Measurements from ENCODE around the gene EPS8.

Gene EPS8

DNA sequence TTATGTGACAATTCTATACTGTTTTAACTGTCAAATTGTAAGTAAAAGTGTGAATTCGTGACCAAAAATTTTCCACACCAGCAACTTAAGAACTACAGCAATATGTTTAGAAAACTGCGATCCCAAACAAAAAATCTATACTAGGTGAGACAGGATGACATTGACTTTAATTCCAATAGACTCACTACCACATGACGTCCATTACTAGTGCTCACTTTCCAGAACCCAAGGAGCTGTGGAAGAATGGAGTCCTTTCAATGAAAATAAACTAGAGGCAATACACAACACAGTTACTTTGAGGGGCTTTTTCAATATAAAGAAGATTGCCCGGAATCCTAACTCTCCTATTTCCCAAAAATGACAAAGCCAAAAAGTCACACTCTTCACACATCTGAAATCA is 1.4 kb downstream of the EPS8 start:
- no peak for DNase-seq (ENCODE audit: low read depth)
- TF ChIP-seq, protein P1, sequence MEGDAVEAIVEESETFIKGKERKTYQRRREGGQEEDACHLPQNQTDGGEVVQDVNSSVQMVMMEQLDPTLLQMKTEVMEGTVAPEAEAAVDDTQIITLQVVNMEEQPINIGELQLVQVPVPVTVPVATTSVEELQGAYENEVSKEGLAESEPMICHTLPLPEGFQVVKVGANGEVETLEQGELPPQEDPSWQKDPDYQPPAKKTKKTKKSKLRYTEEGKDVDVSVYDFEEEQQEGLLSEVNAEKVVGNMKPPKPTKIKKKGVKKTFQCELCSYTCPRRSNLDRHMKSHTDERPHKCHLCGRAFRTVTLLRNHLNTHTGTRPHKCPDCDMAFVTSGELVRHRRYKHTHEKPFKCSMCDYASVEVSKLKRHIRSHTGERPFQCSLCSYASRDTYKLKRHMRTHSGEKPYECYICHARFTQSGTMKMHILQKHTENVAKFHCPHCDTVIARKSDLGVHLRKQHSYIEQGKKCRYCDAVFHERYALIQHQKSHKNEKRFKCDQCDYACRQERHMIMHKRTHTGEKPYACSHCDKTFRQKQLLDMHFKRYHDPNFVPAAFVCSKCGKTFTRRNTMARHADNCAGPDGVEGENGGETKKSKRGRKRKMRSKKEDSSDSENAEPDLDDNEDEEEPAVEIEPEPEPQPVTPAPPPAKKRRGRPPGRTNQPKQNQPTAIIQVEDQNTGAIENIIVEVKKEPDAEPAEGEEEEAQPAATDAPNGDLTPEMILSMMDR (IDR thresholded peaks at IDR 0.05; ENCODE audit: control insufficient read depth, extremely low read depth, insufficient read depth) = no peak
- no peak overlapping the region for H3K4me3 ChIP-seq (ENCODE audit: low read depth, low read length)

DNA sequence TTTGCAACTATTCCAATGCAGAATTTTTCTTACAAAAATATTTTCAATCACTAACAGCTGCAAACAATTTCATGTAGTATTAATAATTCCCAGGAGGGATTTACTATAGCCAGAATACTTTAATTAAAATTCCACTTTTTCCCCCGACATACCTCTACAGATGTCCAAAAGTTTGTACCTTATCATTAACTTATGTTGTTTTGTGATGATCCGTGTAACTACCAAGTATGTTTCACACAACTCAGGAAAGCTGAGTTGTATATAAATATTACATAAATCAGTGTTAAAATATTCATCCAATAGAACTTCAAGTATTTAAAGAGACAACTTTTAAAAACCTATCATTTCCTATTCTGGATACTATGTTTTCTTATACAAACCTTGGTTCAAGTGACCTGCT is 2.4 kb downstream of the EPS8 start:
- no peak overlapping the region for H3K4me3 ChIP-seq (ENCODE audit: low read depth, low read length)
- DNase-seq (ENCODE audit: low read depth) = no peak
- TF ChIP-seq, protein P1 (IDR thresholded peaks at IDR 0.05; ENCODE audit: control insufficient read depth, extremely low read depth, insufficient read depth) = no peak

DNA sequence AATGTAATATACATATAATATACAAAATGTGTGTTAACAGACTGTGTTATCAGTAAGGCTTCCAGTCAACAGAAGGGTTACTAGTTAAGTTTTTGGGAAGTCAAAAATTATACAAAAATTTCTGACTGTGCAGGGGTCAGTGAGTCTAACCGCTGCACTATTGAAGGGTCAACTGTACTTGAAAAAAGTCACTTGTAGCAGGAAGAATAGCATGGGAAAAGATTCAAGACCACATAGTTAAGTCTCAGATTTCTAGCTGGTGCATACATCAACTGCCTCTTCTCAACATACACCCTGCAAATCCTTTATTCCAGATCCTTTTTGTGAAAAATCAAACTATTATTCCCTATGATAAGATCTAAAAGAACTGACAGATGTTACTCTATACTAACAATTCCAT is 5.9 kb downstream of the EPS8 start:
- H3K4me3 ChIP-seq (ENCODE audit: low read depth, low read length) = no peak overlapping the region
- TF ChIP-seq, protein P1 (IDR thresholded peaks at IDR 0.05; ENCODE audit: control insufficient read depth, extremely low read depth, insufficient read depth) = no peak
- DNase-seq (ENCODE audit: low read depth) = no peak

DNA sequence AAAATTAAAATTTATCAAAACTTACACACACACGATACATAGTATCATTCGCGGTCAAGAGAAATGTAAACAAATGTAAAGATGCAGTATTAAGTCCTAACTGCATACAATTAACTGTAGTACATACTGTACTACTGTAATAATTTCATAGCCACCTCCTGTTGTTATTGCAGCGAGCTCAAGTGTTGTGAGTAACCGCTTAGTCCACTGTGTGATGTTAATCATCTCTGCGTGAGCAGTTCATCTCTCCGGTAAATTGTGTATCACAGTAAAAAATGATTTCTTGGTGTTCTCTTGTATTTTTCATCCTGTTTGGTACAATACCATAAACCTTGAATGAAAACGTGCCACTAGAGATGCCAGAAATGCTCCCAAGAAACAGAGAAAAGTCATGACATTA is 6.5 kb downstream of the EPS8 start:
- H3K4me3 ChIP-seq (ENCODE audit: low read depth, low read length) = no peak overlapping the region
- no peak for DNase-seq (ENCODE audit: low read depth)
- TF ChIP-seq, protein P1 (IDR thresholded peaks at IDR 0.05; ENCODE audit: control insufficient read depth, extremely low read depth, insufficient read depth) = no peak

DNA sequence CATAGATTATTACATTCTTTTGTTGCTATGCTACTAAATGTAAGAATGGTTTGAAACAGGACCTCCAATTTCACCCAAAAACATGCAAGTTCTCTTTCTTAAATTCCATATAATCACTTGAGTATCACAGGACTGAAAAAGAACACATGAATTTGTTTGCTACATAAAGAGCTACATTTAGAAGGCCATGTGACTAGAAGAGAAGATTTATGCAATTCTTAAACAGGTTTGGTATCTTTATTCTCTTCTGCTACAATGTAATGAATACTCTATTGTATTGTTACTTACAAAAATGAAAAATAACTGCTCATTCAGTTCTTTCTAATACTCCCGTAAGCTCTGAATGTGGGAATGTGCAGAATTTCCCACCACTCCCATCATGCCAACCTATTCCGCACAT is 9.3 kb downstream of the EPS8 start:
- H3K4me3 ChIP-seq (ENCODE audit: low read depth, low read length) = no peak overlapping the region
- DNase-seq (ENCODE audit: low read depth) = no peak
- TF ChIP-seq, protein P1 (IDR thresholded peaks at IDR 0.05; ENCODE audit: control insufficient read depth, extremely low read depth, insufficient read depth) = no peak

DNA sequence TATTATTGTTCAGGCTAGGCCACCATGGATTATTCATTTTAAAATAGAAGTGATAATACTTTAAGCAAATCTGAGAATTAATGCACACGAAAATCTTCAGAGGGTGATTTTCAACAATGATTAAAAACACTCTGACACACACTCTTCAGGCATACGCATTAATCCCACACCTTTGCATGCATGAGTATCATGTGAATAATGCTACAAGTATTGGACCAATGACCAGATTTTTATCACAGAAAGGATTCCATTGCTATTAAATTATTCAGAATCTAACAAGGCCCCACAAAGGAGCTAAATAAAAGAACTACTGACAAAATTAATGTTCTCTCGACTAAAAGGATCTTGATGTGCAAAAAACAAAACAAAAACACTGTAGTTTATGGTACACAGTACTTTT is 11.1 kb downstream of the EPS8 start:
- TF ChIP-seq, protein P1 (IDR thresholded peaks at IDR 0.05; ENCODE audit: control insufficient read depth, extremely low read depth, insufficient read depth) = no peak
- H3K4me3 ChIP-seq (ENCODE audit: low read depth, low read length) = no peak overlapping the region
- DNase-seq (ENCODE audit: low read depth) = no peak

DNA sequence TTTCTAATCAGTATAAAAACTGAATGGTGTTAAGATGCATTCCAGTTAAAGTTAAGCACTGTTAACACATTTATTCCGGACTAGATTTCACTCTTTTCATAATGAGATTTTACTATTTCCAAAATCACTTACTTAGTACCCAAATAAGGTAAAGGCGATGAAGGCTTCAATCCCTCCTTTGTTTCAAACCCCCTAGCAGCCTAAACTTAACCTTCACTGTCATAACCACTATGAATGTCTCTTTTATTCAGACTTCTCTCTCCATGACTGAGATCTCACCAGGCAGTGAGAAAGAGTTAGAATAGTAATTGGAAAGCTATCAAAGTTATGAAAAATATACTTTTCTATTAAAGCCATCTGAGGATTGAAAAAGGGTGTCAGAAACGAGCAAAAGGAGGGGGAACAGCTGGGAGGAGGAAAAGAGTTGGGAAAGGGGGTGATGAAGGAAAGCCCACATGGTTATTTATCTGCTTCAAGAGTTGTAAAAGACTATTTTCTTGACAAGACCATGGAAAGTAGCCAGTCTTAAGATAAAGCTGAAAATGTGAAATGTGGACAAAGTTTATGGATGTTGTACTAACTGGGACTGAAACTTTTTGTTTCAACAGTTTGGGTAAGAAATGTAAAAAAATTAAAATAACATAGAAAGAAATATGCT is 11.7 kb downstream of the EPS8 start:
- TF ChIP-seq, protein P1 (IDR thresholded peaks at IDR 0.05; ENCODE audit: control insufficient read depth, extremely low read depth, insufficient read depth) = no peak
- H3K4me3 ChIP-seq (ENCODE audit: low read depth, low read length) = no peak overlapping the region
- DNase-seq (ENCODE audit: low read depth) = no peak

Data from LNCaP clone FGC (cell line).